ENCODE measurements around the gene BZW1.
"Not testable (repeated sequence)": the region's sequence is repeated elsewhere in the genome, so short reads cannot be mapped to it uniquely, and the experiment has no call there.

Gene BZW1

DNA sequence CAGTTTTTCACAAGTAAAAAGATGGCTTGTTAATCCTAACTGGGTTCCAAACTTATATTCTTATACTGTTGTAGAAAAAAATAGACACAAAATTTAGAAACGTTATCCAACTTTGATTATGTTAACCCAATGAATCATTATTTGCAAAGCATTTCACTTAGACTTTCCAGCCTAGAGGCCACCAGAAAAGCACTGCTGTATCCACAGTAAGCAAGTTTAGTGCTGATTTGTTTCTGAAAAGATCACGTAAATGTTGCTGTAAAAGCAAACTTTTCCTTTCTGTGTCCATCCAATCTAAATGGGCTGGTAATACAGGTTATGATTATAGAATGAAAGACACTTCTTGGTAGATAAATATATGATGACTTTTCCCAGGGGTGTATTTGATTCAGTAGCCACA lies 17.6 kb upstream of the BZW1 start:
- DNase-seq = no peak

DNA sequence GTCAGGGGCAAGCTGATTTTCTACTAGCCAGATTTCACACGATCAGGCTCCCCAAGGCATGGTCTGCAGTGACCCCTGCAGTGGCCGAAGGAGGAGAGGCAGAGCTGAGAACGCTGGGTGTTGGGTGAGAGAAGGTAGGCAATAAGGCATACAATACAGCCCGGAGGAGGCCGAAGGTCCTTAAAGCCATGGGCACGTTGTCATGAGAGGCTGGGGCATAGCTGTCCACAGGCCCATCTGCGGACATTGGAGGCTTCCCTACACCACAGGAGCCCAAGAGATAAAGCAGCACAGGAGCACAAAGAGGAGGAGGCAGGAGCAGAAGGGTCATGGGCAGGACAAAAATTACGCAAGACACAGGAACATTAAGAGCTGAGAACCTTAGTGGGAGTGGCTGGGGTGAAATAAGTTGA lies 16.7 kb upstream of the BZW1 start:
- no peak for DNase-seq

DNA sequence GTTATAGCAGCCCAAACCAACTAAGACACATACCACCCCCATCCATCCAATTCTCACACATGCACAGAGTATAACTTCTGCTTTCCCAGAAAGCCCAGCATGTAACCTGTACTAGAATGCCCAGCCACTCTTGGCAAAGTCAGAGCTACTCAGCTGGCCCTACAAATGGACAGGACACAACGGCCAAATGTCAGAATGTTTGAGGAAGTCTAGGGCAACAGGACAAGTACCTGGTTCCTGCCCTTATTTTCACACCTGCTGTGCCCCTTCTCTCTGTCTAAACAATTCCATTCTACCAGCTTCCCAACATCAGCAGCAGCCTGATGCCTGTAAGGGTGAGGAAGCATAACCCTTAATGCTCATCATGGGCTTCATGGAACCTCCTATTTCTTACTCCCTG lies 15.1 kb upstream of the BZW1 start:
- DNase-seq = no peak

DNA sequence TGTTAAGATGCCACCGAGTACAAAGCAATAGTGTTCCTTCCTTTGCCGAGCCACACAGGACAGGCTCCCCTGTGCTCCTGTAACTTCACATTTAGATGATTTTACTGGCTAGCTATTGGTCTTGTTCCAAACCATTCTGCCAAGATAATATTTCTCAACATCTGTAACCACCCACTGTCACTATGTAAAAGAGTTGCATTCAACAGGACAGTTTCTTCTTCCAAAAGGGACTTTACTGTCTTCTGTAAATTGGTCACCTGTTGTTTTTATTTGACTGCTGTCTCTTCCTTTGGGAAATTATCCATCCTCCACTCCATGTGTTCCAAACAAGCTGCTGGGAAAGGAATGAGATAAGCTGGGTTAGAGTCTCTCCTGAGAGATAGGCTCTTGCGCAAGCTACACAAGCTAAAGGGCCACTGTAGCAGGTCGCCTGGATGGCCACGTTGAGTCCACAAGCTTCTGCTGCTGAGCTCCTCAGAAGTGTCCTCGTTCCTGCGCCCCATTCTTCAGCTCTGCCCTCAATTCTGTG lies 14.4 kb upstream of the BZW1 start:
- DNase-seq = no peak

DNA sequence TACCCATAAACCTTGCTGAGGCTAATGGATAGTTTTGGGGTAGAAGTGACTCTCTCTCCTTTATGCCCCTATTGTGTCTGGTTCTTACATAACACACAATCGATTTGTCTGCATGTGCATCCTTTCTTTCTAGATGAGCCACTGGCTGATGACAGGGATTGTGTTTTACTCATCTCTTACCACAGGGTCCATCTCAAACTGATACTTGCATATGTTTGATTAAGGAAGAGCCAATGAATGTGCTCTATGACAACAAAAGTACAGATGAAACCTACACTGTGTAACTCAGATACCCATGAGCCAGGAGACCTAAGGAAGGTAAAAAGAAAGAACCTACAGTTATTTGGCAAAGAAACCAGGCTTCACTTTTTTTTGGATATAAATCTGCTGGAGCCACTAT lies 13.2 kb upstream of the BZW1 start:
- no peak for DNase-seq

DNA sequence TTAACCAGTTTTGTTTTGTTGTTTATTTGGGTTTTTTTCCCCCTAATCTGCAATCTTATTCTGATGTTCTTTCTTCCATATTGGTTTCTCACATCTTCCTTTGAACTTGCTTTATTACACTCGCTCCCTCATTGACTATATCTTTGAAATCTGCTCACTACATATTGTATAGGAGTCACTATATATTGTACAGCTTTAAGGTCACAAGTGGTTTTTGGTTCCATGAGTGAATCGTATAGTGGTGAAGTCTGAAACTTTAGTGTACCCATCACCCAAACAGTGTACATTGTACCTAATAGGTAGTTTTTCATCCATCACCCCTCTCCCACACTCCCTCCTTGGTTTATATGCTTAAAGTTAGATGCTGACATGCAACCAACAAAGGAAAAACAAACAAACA lies 11.3 kb upstream of the BZW1 start:
- DNase-seq = no peak

DNA sequence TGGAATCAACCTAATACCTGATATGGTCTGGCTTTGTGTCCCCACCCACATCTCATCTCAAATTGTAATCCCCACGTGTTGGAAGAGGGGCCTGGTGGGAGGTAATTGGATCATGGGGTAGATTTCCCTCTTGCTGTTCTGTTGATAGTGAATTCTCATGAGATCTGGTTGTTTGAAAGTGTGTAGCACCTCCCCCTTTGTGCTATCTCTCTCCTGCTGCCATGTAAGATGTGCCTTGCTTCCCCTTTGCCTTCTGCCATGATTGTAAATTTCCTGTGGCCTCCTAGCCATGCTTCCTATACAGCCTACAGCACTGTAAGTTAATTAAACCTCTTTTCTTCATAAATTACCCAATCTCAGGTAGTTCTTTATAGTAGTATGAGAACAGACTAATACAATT lies 10.3 kb upstream of the BZW1 start:
- not testable (repeated sequence) for DNase-seq

DNA sequence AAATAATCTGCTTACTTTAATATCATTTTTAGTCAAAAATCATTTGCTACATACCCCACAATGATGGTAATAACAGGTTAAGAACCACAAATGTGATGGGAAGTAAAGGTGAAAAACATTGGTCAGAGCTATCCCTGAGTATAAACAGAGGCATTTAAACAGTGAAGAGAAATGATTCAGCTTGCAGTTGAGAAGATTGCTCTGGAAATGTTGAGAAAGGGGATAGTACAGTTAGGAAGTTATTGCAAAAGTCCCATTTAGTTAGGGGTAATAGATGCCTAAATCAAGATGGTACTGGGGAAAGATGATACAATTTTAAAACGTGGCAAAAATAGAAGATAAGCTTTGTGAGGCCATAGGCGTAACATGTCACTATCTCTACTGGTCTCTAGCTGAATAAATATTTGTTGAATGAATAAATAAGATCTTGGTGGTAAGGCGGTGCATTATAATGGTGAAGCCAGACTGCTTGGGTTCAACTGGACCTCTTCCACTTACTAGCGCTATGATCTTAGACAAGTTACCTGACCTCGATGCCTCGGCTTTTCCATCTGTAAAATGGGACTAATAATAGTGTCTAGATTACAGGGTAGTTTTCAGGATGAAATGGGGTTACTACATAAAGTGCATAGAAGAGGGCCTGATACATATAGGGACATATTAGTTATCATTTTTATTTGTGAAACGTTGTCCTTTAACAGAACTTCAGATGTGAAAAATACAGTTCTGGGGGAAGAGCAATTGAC lies 2.0 kb upstream of the BZW1 start:
- DNase-seq = no peak

DNA sequence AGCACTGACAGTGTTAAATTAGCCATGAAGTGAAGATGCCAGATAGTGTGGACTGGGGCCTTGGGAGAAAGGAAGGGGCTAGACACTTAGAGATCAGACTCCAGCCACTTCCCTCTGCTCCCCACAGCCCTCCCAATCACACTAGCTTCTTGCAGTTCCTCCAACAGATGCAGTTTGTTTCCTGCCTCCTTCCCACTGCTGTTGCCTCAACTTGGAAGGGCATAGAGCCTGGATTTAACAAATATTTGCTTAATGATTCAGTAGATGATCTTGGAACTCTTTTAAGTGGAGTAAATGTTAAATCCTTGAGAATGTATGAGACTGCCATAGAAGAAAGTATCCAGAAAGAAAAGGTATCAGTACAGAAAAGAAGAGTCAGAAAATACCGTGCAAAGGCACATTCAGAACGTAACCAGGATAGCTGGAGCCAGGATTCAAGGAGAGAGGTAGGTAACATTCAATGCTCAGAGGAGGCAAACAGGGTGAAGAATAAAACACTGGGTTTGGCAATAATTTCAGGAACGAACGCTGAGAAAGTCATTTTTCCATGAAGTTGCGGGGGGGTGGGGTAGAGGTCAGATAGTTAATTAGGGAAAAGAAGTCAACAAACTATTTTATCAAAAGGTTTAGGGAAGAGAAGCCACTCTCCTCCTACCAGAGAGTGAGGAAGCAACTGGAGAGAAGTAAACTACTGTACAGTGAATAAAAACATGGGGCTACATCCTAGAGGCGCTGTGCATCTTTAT lies 1.3 kb upstream of the BZW1 start:
- DNase-seq = no peak

DNA sequence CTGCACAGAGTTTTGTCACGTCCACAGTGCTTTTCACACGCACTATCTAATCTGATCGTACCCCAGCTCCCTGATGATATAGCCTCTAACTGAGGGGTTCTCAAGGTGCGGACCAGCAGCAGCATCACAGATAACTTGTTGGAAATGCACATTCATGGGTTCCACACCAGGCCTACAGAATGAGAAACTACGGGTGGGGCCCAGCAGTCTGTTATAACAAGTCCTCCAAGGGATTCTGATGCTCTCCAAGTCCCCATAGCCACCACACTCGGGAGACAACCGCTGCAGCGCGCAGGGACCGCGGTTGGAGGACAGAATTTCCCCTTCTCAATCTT lies 745 bp upstream of the BZW1 start:
- DNase-seq = no peak

DNA sequence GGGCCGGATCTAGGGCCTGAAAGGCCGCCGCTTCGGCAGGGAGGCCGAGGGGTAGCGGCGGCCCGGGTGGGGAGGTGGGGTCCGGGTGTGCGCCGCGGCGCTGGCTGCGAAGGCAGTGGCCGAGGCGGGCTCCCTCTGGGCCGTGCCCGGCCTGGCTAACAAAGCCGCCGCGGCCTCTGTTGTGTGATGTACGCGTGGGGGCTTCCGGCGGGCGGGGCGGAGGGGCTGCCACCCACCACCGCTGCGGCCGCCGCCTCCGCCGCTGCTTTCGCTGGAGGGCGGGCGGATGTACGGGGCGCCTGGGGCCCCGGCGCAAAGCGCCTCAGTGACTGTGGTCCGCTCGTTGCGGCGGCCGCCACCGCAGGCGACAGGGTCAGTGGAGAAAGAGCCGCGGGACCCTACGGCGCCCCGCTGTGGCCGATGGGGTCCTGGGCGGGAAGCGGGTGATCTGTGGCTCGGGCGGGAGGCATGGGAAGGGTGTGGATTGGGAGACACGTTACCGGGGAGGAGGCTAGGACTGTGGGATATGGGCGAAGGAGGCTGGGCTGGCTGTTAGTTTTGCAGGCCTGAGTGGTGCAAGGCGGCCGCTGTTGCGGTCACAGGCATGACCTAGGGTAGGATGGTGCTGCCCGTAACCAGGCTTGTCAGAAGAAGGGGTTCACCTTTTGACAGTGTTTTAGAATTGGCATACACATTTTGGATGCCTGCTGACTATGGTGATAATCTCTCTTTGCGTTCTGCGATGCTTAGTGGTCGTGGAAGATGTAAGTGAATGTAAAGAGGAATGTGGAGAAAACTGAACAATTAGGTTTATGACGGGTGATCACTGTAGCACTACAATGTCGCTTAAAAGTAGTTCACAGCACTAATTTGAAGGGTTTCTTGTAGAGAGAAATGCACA lies 662 bp downstream of the BZW1 start:
- no peak for DNase-seq

DNA sequence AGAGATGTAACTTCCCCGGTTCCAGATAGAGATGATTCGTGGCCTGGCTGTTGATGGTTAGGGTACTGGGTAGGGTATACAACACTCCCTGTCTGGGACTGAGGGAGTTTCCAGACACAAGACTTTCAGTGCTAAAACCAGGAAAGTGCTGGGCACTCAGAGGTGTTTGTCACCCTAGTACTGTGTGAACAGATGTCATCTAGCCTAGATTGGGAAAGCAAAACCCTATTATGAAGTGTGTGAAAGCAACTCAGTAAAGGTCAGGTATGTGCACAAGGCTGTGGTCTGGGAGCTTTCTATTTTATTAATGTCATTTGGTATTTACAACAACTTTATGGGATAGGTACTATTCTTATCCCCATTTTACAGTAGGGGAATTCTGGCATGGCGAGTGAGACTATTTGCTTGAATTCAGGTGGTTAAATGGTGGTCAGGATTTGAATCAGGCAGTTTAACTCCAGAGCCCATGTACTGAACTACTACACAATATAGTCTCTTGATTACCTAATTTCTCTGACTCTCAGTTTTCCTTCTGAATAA lies 2.6 kb downstream of the BZW1 start:
- DNase-seq = no peak

DNA sequence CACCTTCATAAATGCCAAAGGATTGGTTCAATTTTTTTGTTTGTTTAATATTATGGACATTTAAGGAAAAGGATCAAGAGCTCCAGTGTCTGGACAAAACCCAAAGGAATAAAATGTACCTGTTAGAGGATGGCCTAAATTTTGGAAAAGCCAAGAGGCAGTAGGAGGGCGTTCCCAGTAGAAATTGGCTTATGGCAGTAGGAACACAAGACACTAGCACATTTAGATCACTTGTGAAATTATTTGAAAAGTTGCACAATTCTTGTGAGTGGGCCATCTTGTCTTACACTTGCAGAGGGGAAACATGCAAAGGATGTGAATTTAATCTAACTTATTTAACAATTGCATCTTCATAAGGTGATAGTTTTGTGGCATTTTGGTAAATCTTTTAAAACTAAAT lies 3.2 kb downstream of the BZW1 start:
- no peak for DNase-seq

DNA sequence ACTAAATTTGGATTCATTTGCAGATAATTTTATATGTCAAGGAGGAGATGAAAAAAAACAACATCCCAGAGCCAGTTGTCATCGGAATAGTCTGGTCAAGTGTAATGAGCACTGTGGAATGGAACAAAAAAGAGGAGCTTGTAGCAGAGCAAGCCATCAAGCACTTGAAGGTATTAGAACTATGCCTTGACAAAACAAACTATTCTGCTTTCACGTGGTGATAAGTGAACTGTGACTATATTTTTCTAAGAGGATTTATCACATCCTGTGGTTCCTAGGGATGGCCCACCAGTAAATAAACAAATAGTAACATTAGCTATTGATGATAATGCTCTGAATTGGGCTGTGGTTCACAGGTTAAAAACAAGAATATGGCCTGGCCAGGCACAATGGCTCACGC lies 7.0 kb downstream of the BZW1 start:
- DNase-seq = not testable (repeated sequence)

DNA sequence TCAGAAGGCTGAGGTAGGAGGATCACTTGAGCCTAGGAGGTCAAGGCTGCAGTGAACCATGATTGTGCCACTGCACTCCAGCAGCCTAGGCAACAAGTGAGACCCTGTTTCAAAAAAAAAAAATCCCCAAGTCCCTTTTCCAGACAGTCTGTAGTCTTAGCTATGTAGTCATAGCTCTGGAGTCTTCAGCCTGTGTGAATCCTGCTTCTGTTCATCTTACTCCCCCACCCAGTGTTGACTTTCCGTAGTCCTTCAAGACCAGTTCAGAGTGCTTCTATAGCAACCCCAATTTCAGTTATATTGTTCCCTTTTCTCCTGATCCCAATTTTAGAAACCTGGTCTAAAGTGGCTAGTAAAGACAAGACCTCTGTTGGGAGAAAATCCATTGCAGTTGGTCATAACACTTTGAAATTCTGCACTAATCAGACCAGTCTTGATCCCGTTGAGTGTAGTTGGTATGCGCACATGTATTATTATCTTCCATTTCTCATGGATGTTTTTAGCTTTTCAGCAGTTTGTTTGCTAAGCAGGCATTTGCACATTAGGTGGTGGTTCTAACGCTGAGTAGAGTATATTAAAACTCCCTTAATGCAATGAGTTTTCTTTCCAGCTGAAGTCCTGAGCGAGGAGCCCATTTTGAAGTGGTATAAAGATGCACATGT lies 9.0 kb downstream of the BZW1 start:
- no peak for DNase-seq

DNA sequence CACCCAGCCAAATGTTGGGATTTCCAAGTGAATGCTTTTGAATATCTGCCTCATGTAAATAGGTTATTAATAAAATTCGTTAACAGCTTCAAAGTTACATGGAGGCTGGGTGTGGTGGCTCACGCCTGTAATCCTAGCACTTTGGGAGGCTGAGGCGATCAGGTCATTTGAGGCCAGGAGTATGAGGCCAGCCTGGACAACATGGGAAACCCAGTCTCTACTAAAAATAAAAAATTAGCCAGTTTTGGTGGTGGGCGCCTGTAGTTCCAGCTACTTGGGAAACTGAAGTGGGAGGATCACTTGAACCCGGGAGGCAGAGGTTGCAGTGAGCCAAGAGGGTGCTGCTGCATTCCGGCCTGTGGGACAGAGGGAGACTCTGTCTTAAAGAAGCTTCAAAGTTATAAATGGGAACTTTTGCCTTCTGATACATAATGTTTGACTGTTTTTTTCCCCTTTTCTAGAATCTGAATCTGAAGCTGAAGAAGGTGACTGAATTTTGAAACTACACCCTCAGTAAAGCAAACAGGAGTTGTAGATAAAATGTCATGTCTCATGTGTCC lies 10.1 kb downstream of the BZW1 start:
- DNase-seq = no peak

DNA sequence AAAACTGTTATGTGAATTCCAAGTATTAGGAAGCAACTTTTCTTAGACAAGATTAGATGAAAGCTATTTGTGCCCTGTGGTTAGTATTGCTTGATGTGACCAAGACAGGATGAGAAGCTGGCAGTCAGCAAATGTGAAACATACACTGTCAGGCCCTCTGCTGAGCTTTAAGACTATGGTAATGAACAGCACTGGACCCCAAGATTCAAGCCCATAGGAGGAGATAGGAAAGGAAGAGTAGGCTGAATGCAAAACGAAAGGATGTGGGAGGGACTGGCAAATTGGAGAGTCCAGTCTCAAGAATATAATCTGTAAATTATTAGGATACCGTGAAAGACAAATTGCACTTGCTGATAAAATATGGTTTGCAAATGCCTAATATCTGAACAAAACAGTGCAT lies 16.4 kb downstream of the BZW1 start:
- no peak for DNase-seq

DNA sequence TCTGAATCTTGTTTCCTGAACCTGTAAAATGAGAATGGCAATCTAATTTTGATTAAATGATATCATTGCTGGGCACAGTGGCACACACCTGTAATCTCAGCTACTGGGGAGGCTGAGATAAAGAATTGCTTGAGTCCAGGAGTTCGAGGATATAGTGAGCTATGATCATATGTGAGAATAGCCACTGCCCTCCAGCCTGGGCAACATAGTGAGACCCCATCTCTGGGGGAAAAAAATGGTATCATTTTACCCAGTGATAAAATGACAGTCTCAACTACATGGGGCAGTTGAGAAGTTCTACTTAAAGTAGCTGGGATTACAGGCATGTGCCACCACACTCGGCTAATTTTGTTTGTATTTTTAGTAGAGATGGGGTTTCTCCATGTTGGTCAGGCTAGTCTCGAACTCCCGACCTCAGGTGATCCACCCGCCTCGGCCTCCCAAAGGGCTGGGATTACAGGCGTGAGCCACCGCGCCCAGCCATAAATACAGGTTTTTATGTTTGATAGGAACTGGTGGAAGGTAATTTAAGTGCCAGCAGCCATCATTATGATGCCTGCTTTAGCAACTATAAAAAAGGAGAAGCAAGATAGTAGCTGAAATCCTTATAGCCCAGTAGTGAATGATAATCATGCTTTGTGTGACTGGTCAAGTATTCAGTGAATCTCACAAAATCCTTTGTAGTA lies 17.0 kb downstream of the BZW1 start:
- DNase-seq = no peak

DNA sequence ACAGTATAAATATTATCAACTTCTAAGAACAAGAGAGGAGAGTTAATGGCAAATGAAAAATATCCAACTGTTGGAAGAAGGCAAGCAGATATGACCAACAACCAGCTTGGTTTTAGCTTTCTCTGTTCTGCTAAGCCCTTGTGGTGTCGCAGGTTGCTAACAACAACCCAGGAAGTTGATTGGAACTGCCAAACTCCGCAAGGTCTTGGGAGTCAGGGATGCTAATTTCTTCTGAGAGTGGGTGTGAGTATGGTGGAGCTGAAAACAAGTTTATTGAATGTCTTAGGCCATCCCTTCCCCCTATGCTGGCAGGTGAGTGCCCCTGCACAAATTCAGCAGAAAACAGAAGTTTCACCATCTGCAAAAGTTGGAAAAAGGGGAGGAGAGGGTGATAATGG lies 17.5 kb downstream of the BZW1 start:
- DNase-seq = no peak

DNA sequence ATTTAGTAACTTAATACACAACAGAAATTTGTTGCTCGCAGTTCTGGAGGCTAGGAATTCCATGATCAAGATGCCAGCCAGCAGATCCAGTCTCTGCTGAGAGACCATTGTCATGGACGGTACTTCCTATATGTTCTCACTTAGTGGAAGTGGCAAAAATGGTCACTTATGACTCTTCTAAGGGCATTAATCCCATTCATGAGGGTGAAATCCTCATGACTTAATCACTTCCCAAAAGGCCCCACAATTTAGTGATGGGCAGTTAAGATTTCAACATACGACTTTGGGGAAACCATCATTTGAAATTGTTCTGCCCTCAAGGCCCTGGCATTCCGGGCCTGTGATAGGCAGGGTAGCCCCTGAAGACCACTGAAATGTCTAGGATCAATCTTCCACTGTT lies 23.0 kb downstream of the BZW1 start:
- no peak for DNase-seq

DNA sequence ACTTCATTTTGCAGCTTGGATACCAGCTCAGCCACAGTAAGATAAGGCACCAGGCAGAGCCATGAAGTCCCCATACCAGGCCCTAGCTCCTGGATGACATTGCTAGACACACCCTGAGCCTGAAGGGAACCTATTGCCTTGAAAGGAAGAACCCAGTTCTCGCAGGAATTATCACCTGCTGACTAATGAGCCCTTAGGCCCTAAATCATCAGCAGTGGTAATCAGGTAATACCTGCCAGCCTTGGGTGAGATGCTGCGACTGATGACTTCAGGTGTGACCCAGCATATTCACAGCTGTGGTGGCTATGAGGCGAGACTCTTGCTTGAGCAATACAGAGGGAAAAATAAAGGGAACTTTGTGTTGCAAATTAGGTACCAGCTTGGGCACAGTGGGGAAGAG lies 27.8 kb downstream of the BZW1 start:
- DNase-seq = no peak

All from DMS 273 treated with DMSO at 0.1 percent for 48 hours (cell line).